Osteoblast (primary cell): Measurements from ENCODE around the gene SYNM. TPM values are rescaled to one million over a fixed set of nuclear protein-coding genes. Genes with fewer than 3 reads are reported as not detected.
A peak's percentile ranks its signal among the peaks of the same experiment; 100 is the strongest.

Experiments
- DNase-seq: peaks from one replicate; pipeline ENCODE4 v3.0.0; 2011; ENCODE audit warnings: low spot score, mixed read lengths; ENCODE audit not compliant: insufficient read length; ENCODE audit errors: missing footprints
- H2AFZ ChIP-seq: 2 replicates; pipeline ENCODE4 v1.6.0; 2011; ENCODE audit warnings: mild to moderate bottlenecking, low read length
- H3K27ac ChIP-seq: 2 replicates; pipeline ENCODE4 v1.5.1; 2011; ENCODE audit warnings: mild to moderate bottlenecking, low read depth, low read length, moderate library complexity
- H3K27me3 ChIP-seq: 2 replicates; pipeline ENCODE4 v1.6.0; 2012; ENCODE audit warnings: mild to moderate bottlenecking, control low read depth, inconsistent platforms, low read length, moderate library complexity; ENCODE audit not compliant: insufficient read depth
- H3K36me3 ChIP-seq: 2 replicates; pipeline ENCODE4 v1.5.1; 2011; ENCODE audit warnings: mild to moderate bottlenecking, low read length, control low read depth, moderate library complexity; ENCODE audit not compliant: insufficient read depth
- H3K4me1 ChIP-seq: 2 replicates; pipeline ENCODE4 v1.5.1; 2011; ENCODE audit warnings: mild to moderate bottlenecking, low read length, control low read depth, moderate library complexity; ENCODE audit not compliant: insufficient read depth
- H3K4me2 ChIP-seq: 2 replicates; pipeline ENCODE4 v1.6.0; 2011; ENCODE audit warnings: mild to moderate bottlenecking, low read length; ENCODE audit not compliant: insufficient read depth
- H3K4me3 ChIP-seq: fragments of 200-600 bp; sonication (generic); 3 replicates; pipeline ENCODE4 v1.5.1; 2012; ENCODE audit warnings: mild to moderate bottlenecking, low read length, inconsistent platforms; ENCODE audit not compliant: insufficient read depth
- H3K79me2 ChIP-seq: 2 replicates; pipeline ENCODE4 v1.6.0; 2012; ENCODE audit warnings: mild to moderate bottlenecking, low read length, control low read depth, inconsistent platforms; ENCODE audit not compliant: insufficient read depth
- H3K9me3 ChIP-seq: 2 replicates; pipeline ENCODE4 v1.5.1; 2011; ENCODE audit warnings: low read depth, low read length, control low read depth
- H4K20me1 ChIP-seq: 2 replicates; pipeline ENCODE4 v1.6.0; 2012; ENCODE audit warnings: mild to moderate bottlenecking, low read length, control low read depth; ENCODE audit not compliant: insufficient read depth
- total RNA-seq: library from RNA; depleted of rRNA; stranded (reverse); fragments of >200 nt; gene quantifications from 2 replicates; pipeline ENCODE4 v1.2.3, GENCODE V29; 2012
- TF ChIP-seq, protein P1 (sequence below): IDR thresholded peaks from 2 replicates; pipeline ENCODE4 v1.5.1; 2011; ENCODE audit warnings: mild to moderate bottlenecking, low read depth, low read length, moderate library complexity; ENCODE audit errors: extremely low read depth

The SYNM gene
- total RNA-seq, 1 donor = 4.0 TPM

GRCh38 chr15:99125061-99125891 is 20.4 kb downstream of the SYNM start:
- Histone ChIP-seq H3K79me2 (no peaks in the 10 kb centered on the region), H3K27me3 (no peaks in the 10 kb centered on the region), H3K36me3 (no peaks in the 10 kb centered on the region), H4K20me1 (no peaks in the 10 kb centered on the region), H3K4me1 (peaks cover 27% of the 10 kb centered on the region), H3K27ac (peak overlapping the region; percentile 20), H3K4me3 (no peak overlapping the region), H3K4me2 (no peak overlapping the region), H2AFZ (peak overlapping the region; percentile 29), H3K9me3 (no peaks in the 10 kb centered on the region)
- TF ChIP-seq, protein P1, sequence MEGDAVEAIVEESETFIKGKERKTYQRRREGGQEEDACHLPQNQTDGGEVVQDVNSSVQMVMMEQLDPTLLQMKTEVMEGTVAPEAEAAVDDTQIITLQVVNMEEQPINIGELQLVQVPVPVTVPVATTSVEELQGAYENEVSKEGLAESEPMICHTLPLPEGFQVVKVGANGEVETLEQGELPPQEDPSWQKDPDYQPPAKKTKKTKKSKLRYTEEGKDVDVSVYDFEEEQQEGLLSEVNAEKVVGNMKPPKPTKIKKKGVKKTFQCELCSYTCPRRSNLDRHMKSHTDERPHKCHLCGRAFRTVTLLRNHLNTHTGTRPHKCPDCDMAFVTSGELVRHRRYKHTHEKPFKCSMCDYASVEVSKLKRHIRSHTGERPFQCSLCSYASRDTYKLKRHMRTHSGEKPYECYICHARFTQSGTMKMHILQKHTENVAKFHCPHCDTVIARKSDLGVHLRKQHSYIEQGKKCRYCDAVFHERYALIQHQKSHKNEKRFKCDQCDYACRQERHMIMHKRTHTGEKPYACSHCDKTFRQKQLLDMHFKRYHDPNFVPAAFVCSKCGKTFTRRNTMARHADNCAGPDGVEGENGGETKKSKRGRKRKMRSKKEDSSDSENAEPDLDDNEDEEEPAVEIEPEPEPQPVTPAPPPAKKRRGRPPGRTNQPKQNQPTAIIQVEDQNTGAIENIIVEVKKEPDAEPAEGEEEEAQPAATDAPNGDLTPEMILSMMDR = no peak
- peak; percentile 44 for DNase-seq

GRCh38 chr15:99126131-99126588 is 21.3 kb downstream of the SYNM start:
- no peaks in the 10 kb centered on the region for H3K79me2 ChIP-seq
- no peaks in the 10 kb centered on the region for H3K9me3 ChIP-seq
- H4K20me1 ChIP-seq = no peaks in the 10 kb centered on the region
- DNase-seq = no peak
- H3K27me3 ChIP-seq = no peaks in the 10 kb centered on the region
- TF ChIP-seq, protein P1 = no peak
- no peak overlapping the region for H2AFZ ChIP-seq
- no peaks in the 10 kb centered on the region for H3K36me3 ChIP-seq
- no peak overlapping the region for H3K4me3 ChIP-seq
- no peak overlapping the region for H3K27ac ChIP-seq
- H3K4me2 ChIP-seq = no peak overlapping the region
- peaks cover 27% of the 10 kb centered on the region for H3K4me1 ChIP-seq

- Histone ChIP-seq H2AFZ (no peak overlapping the region), H3K36me3 (no peaks in the 10 kb centered on the region), H3K27ac (no peak overlapping the region), H3K79me2 (no peaks in the 10 kb centered on the region), H3K27me3 (no peaks in the 10 kb centered on the region), H3K4me1 (peaks cover 27% of the 10 kb centered on the region), H4K20me1 (no peaks in the 10 kb centered on the region), H3K4me3 (no peak overlapping the region), H3K4me2 (no peak overlapping the region), H3K9me3 (no peaks in the 10 kb centered on the region)
- TF ChIP-seq, protein P1 = no peak
- no peak for DNase-seq
These were observed 22.1 kb downstream of the SYNM start for GRCh38 chr15:99126930-99127329.

DNA sequence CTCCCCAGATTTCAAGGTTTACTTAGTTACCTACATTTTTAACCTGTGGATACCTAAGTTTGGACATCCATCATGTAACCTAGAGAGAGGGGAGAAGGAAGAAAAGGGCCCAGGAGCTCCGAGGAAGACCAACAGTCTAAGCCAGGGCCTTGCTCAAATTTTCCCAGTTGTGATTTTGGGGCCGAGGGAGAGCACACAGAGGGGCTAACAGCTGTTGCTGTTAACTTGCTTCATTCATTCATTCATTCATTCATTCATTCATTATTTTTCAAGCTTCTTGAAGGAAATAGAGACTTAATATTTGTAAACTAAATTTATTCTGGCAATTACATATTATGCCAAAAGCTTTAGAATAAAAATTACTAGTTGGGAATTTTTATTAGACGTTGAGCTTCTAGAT is 22.9 kb downstream of the SYNM start:
- Histone ChIP-seq H4K20me1 (no peaks in the 10 kb centered on the region), H3K4me3 (no peak overlapping the region), H2AFZ (no peak overlapping the region), H3K27me3 (no peaks in the 10 kb centered on the region), H3K4me1 (peaks cover 27% of the 10 kb centered on the region), H3K36me3 (no peaks in the 10 kb centered on the region), H3K9me3 (no peaks in the 10 kb centered on the region), H3K4me2 (no peak overlapping the region), H3K27ac (no peak overlapping the region), H3K79me2 (no peaks in the 10 kb centered on the region)
- TF ChIP-seq, protein P1 = no peak
- no peak for DNase-seq
